GM10847 (cell line): ENCODE measurements around the gene MCM8.

Experiments
- POLR2A ChIP-seq: IDR thresholded peaks from 2 replicates; pipeline ENCODE4 v1.6.1; 2011; ENCODE audit not compliant: insufficient read length; ENCODE audit errors: extremely low read depth

MCM8 gene

DNA sequence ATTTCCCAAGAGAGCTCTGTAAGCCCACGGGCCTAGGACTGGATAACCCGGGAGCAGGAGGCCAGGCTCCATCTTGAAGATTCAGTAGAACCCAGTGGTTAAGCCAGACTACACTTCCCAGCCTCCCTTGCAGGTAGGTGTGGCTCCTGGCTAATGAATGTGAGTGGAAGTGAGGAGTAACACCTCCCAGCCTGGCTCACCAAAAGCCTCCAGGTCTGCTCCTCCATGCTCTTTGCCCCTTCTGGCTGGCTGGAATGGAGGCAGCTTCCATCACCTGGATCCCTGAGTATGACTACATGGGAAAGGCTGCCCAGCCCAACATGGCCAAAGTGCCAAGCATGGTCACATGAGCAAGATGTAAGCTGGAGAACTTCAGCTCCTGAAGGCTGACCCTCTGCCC, 93.7 kb downstream of the MCM8 start:
- no peak for TF ChIP-seq POLR2A

DNA sequence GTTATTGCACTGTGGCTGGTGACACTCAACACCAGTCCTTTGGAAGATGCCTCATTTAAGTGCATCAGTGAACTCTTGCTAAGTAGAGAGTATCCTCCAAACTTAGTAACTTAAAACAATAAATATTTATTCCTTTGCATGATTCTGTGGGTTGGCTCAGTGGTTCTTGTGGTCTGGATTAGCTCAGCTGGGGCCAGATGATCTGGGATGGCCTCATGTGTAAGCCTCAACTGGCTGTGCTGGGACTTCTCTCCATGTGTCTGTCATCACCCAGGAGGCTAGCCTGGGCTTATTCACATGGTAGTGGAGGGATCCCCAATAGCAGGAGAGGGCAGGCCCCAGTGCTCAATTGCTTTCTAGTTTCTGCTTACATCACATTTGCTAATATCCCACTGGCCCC, 95.1 kb downstream of the MCM8 start:
- TF ChIP-seq POLR2A, result no peak

DNA sequence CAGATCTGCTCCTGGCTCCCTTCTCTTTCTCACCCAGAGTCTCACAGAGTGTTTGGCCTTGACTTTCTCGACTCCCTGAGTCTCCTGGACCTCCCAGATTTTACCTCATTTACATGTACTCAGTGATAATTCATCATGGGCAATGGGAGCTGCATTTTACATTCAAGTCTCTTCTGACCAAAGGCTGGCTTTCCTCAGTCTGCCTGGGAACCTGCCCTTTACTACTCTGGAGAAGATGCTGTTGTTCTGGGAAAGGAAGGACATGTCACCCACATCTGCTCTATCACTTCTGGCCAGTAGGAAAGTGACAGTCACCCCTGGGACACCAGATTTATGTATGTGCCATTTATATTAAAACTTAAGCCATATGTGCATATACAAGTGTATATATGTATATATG, 96.0 kb downstream of the MCM8 start:
- TF ChIP-seq POLR2A, result no peak

DNA sequence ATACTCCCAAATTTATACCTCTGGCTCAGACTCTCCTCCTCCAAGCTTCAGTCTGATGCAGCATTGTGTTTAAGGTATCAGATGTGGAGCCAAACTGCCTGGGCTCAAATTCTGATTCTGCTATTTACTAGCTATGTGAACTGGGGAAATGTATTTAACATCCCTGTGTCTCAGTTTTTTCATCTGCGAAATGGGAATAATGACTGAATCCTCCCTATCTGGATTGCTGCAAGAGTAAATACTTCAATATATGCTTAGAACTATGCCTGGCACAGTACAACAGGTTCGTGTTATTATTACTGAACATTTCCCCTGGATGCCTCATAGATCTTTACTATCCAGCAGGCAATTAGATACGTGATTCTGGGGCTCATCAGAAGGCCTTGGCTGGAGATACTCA, 97.9 kb downstream of the MCM8 start:
- TF ChIP-seq POLR2A, result no peak
